ENCODE data around the gene IRF4.

IRF4 gene

GRCh38 chr6:391559-392440 is at the start of gene IRF4:
Gene IRF4 (plus strand): TSS chr6:391752. CDS start chr6:393153, 1,401 bp downstream.
- peak; percentile 63 to 71 for DNase-seq

GRCh38 chr6:341914-342831 is 49.4 kb upstream of the IRF4 start:
- DNase-seq = no peak

GRCh38 chr6:342832-343179 is 48.7 kb upstream of the IRF4 start:
- DNase-seq = no peak

- DNase-seq = no peak
Observed at GRCh38 chr6:343226-343935, 48.2 kb upstream of the IRF4 start.

- no peak for DNase-seq
Observed at GRCh38 chr6:343960-344815, 47.4 kb upstream of the IRF4 start.

GRCh38 chr6:344816-345340 is 46.7 kb upstream of the IRF4 start:
- DNase-seq = no peak

- DNase-seq = no peak
Observed at GRCh38 chr6:345747-346385, 45.7 kb upstream of the IRF4 start.

- no peak for DNase-seq
Observed at GRCh38 chr6:346386-347030, 45.0 kb upstream of the IRF4 start.

- no peak for DNase-seq
Observed at GRCh38 chr6:347232-347631, 44.3 kb upstream of the IRF4 start.

GRCh38 chr6:347951-348859 is 43.3 kb upstream of the IRF4 start:
- no peak for DNase-seq

- no peak for DNase-seq
Observed at GRCh38 chr6:348860-349396, 42.6 kb upstream of the IRF4 start.

GRCh38 chr6:349491-349921 is 42.0 kb upstream of the IRF4 start:
- no peak for DNase-seq

GRCh38 chr6:350371-350770 is 41.2 kb upstream of the IRF4 start:
- DNase-seq = no peak

- no peak for DNase-seq
Observed at GRCh38 chr6:351011-351866, 40.3 kb upstream of the IRF4 start.

- DNase-seq = no peak
Observed at GRCh38 chr6:351867-352289, 39.7 kb upstream of the IRF4 start.

GRCh38 chr6:352474-352873 is 39.1 kb upstream of the IRF4 start:
- DNase-seq = no peak

- DNase-seq = no peak
Observed at GRCh38 chr6:352896-353470, 38.6 kb upstream of the IRF4 start.
